CD14-positive monocyte (primary cell): ENCODE results near the gene GSTM4. TPM values are rescaled to one million over a fixed set of nuclear protein-coding genes. Genes with fewer than 3 reads are reported as not detected.
A peak's percentile ranks its signal among the peaks of the same experiment; 100 is the strongest.

Source experiments
- DNase-seq, 3 donors: peaks; one replicate each; pipeline ENCODE4 v3.0.0-alpha.2; 2011 to 2022
- H2AFZ ChIP-seq: 2 replicates; pipeline ENCODE4 v1.6.0; 2012; ENCODE audit warnings: mild to moderate bottlenecking, low read depth, low read length, inconsistent platforms; ENCODE audit not compliant: insufficient read depth, poor library complexity, severe bottlenecking
- H3K27ac ChIP-seq, 2 donors: 1 replicate in 1 of 2; 2 replicates in 1 of 2; pipeline ENCODE4 v1.5.1; 2012 to 2013; ENCODE audit warnings: low read length in 2 of 2, control low read depth in 1 of 2, inconsistent platforms in 1 of 2, low read depth in 1 of 2, mild to moderate bottlenecking in 1 of 2
- H3K27me3 ChIP-seq, 2 donors: one replicate each; pipeline versions ENCODE4 v1.6.0 to v1.6.1; 2011 to 2013; ENCODE audit warnings: low read length in 2 of 2; ENCODE audit not compliant: control insufficient read depth in 2 of 2, insufficient read depth in 2 of 2
- H3K36me3 ChIP-seq, 2 donors: replicated peaks in 1 of 2; 1 replicate in 1 of 2; 2 replicates in 1 of 2; pipeline versions ENCODE4 v1.5.1 to v1.6.1; 2012 to 2013; ENCODE audit warnings: low read length in 2 of 2, control low read depth in 1 of 2, inconsistent platforms in 1 of 2, mild to moderate bottlenecking in 1 of 2; ENCODE audit not compliant: insufficient read depth in 2 of 2, control insufficient read depth in 1 of 2
- H3K4me1 ChIP-seq, 2 donors: 1 replicate in 1 of 2; 2 replicates in 1 of 2; pipeline versions ENCODE4 v1.5.1 to v1.6.1; 2012 to 2013; ENCODE audit warnings: low read length in 2 of 2, control low read depth in 1 of 2, inconsistent platforms in 1 of 2, mild to moderate bottlenecking in 1 of 2, moderate library complexity in 1 of 2; ENCODE audit not compliant: insufficient read depth in 2 of 2, control insufficient read depth in 1 of 2
- H3K4me2 ChIP-seq: replicated peaks from 2 replicates; pipeline ENCODE3; 2012; ENCODE audit warnings: low read length, moderate library complexity, mild to moderate bottlenecking; ENCODE audit not compliant: poor library complexity, severe bottlenecking; ENCODE audit errors: extremely low read depth
- H3K4me3 ChIP-seq, 3 experiments: fragments of 200-600 bp in 1 of 3; sonication (generic) in 1 of 3; replicated peaks in 1 of 3; 1 replicate in 2 of 3; 2 replicates in 1 of 3; pipeline ENCODE4 v1.5.1; 2011 to 2013; ENCODE audit warnings: low read length in 3 of 3, mild to moderate bottlenecking in 3 of 3, control low read depth in 2 of 3, low read depth in 2 of 3, inconsistent platforms in 1 of 3, moderate library complexity in 1 of 3
- H3K79me2 ChIP-seq: 2 replicates; pipeline ENCODE4 v1.6.0; 2012; ENCODE audit warnings: mild to moderate bottlenecking, control low read depth, inconsistent platforms, low read length, moderate library complexity; ENCODE audit not compliant: insufficient read depth
- H3K9ac ChIP-seq: 2 replicates; pipeline ENCODE4 v1.6.0; 2017; ENCODE audit warnings: low read length, mild to moderate bottlenecking; ENCODE audit not compliant: insufficient read depth, poor library complexity, severe bottlenecking
- H3K9me3 ChIP-seq, 2 donors: replicated peaks in 1 of 2; 1 replicate in 1 of 2; 2 replicates in 1 of 2; pipeline versions ENCODE4 v1.5.1 to v1.6.1; 2012 to 2013; ENCODE audit warnings: low read length in 2 of 2, control low read depth in 1 of 2; ENCODE audit not compliant: control insufficient read depth in 1 of 2, insufficient read depth in 1 of 2
- H4K20me1 ChIP-seq: 2 replicates; pipeline ENCODE4 v1.6.0; 2012; ENCODE audit warnings: mild to moderate bottlenecking, low read length, control low read depth, moderate library complexity; ENCODE audit not compliant: insufficient read depth
- H3K27ac Mint-ChIP-seq, 7 donors: one replicate each; pipeline ENCODE4 v1.8.0; 2020; ENCODE audit warnings: mild to moderate bottlenecking in 7 of 7, mixed read lengths in 7 of 7, moderate library complexity in 6 of 7, inconsistent platforms in 2 of 7
- H3K27me3 Mint-ChIP-seq, 3 donors: one replicate each; pipeline ENCODE4 v1.8.0; 2021 to 2022; ENCODE audit warnings: low read depth in 3 of 3, mild to moderate bottlenecking in 3 of 3, mixed read lengths in 3 of 3, moderate library complexity in 3 of 3, inconsistent platforms in 1 of 3
- H3K36me3 Mint-ChIP-seq, 2 donors: one replicate each; pipeline ENCODE4 v1.8.0; 2020; ENCODE audit warnings: mixed read lengths in 2 of 2, inconsistent platforms in 1 of 2, mild to moderate bottlenecking in 1 of 2
- H3K4me1 Mint-ChIP-seq: one replicate; pipeline ENCODE4 v1.8.0; 2020; ENCODE audit warnings: mild to moderate bottlenecking, mixed read lengths
- H3K4me3 Mint-ChIP-seq, 2 donors: one replicate each; pipeline ENCODE4 v1.8.0; 2020; ENCODE audit warnings: mild to moderate bottlenecking in 2 of 2, mixed read lengths in 2 of 2, moderate library complexity in 1 of 2
- H3K9me3 Mint-ChIP-seq, 7 donors: one replicate each; pipeline ENCODE4 v1.8.0; 2020 to 2022; ENCODE audit warnings: mixed read lengths in 7 of 7, mild to moderate bottlenecking in 6 of 7, moderate library complexity in 6 of 7, inconsistent platforms in 2 of 7
- WGBS: methylation state at CpG from one replicate; pipeline ENCODE4 v1.1.5; 2013; ENCODE audit warnings: missing lambda C conversion rate; ENCODE audit not compliant: insufficient coverage; 5-methylcytosine and 5-hydroxymethylcytosine counted together
- intact Hi-C, 2 donors: fragments of 100-400 bp; cut with micrococcal nuclease; formaldehyde crosslinking; loops; one replicate each; pipeline versions ENCODE4 v1.15.0 to v1.15.1; 2023
- polyA plus RNA-seq, 3 donors: library from polyadenylated mRNA; depleted of rRNA in 1 of 3; unstranded in 2 of 3; stranded (reverse) in 1 of 3; fragments of 300-500 nt in 2 of 3; fragments of >200 nt in 1 of 3; fragmentation: Illumina TruSeq in 2 of 3; gene quantifications; 1 replicate in 2 of 3; 2 replicates in 1 of 3; pipeline ENCODE4 v1.2.3, GENCODE V29; 2012 to 2021
- TF ChIP-seq, protein P1 (sequence below): fragments of 200-600 bp; IDR thresholded peaks from one replicate; pipeline ENCODE4 v1.8.0; 2022; ENCODE audit warnings: antibody characterized with exemption, mild to moderate bottlenecking

Gene GSTM4
- polyA plus RNA-seq, 3 donors = 11.9 to 22.9 (median 15.9) TPM

DNA sequence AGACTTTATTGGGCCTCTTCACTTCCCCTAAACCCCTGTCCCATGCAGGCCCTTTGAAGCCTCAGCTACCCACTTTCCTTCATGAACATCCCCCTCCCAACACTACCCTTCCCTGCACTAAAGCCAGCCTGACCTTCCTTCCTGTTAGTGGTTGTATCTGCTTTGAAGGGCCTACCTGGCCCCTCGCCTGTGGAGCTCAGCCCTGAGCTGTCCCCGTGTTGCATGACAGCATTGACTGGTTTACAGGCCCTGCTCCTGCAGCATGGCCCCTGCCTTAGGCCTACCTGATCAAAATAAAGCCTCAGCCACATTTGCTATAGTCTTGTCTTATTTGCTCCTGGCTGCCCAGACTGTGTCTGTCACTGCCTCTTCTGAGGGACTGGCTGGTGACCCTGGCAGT lies 5.5 kb downstream of the GSTM4 start:
- peaks cover 8 to 14% of the 10 kb centered on the region in 2 donors for H3K36me3 Mint-ChIP-seq
- no peak overlapping the region for H3K4me3 ChIP-seq
- H3K36me3 ChIP-seq = peaks cover 0 to 3% of the 10 kb centered on the region in 2 donors
- H3K4me3 Mint-ChIP-seq = no peak overlapping the region
- H3K9me3 Mint-ChIP-seq = peaks cover 0 to 1% (median 0%) of the 10 kb centered on the region in 7 donors
- intact Hi-C loops = no loop called here
- DNase-seq = no peak
- H3K4me1 Mint-ChIP-seq = peaks cover 47% of the 10 kb centered on the region
- 75% methylated on average over 2 of the region's 2 CpGs for WGBS
- H4K20me1 ChIP-seq = no peaks in the 10 kb centered on the region
- H3K4me2 ChIP-seq = no peak overlapping the region
- TF ChIP-seq, protein P1, sequence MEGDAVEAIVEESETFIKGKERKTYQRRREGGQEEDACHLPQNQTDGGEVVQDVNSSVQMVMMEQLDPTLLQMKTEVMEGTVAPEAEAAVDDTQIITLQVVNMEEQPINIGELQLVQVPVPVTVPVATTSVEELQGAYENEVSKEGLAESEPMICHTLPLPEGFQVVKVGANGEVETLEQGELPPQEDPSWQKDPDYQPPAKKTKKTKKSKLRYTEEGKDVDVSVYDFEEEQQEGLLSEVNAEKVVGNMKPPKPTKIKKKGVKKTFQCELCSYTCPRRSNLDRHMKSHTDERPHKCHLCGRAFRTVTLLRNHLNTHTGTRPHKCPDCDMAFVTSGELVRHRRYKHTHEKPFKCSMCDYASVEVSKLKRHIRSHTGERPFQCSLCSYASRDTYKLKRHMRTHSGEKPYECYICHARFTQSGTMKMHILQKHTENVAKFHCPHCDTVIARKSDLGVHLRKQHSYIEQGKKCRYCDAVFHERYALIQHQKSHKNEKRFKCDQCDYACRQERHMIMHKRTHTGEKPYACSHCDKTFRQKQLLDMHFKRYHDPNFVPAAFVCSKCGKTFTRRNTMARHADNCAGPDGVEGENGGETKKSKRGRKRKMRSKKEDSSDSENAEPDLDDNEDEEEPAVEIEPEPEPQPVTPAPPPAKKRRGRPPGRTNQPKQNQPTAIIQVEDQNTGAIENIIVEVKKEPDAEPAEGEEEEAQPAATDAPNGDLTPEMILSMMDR = no peak
- no peak overlapping the region for H3K9ac ChIP-seq
- H3K27me3 Mint-ChIP-seq = peaks cover 0 to 4% (median 3%) of the 10 kb centered on the region in 3 donors
- H2AFZ ChIP-seq = no peak overlapping the region
- H3K4me1 ChIP-seq = peaks cover 31 to 37% of the 10 kb centered on the region in 2 donors
- H3K27ac Mint-ChIP-seq = peak overlapping the region in 1 of 7 donors; percentile 1
- no peak overlapping the region for H3K27ac ChIP-seq
- H3K27me3 ChIP-seq = no peaks in the 10 kb centered on the region
- H3K79me2 ChIP-seq = no peaks in the 10 kb centered on the region
- H3K9me3 ChIP-seq = no peaks in the 10 kb centered on the region

DNA sequence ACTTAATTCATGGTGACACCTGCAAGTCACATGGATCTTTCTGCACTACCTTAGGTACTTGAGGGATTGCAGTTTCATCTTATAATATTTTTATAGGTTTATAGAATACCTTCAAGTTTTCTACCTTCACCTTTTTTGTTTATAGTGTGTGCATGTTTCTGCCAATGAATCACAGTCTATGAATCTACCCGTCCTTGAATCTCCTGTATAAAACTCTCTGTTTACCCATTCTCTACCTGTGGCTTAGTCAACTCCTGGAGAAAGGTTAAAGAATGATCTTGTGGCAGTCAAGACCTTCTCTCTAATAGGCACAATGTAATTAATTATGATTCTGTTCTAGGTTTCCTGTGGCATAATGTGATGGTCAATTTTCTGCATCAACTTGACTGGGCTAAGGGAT lies 8.8 kb downstream of the GSTM4 start:
- Histone ChIP-seq H3K9me3 (no peaks in the 10 kb centered on the region), H2AFZ (no peak overlapping the region), H3K79me2 (no peaks in the 10 kb centered on the region), H3K9ac (no peak overlapping the region), H3K36me3 (peaks cover 0 to 3% of the 10 kb centered on the region in 2 donors), H3K4me3 (no peak overlapping the region), H3K27me3 (no peaks in the 10 kb centered on the region), H4K20me1 (no peaks in the 10 kb centered on the region), H3K4me1 (peaks cover 20 to 22% of the 10 kb centered on the region in 2 donors), H3K4me2 (no peak overlapping the region), H3K27ac (no peak overlapping the region)
- Mint-ChIP-seq H3K27ac (peak overlapping the region in 1 of 7 donors; percentile 28), H3K4me1 (peaks cover 37% of the 10 kb centered on the region), H3K4me3 (no peak overlapping the region), H3K36me3 (peaks cover 6 to 10% of the 10 kb centered on the region in 2 donors), H3K9me3 (peaks cover 0 to under 1% (median 0%) of the 10 kb centered on the region in 7 donors), H3K27me3 (peaks cover 0 to 8% (median 2%) of the 10 kb centered on the region in 3 donors)
- no CpG with 5 or more reads among the region's 1 CpG for WGBS
- no peak for DNase-seq
- intact Hi-C loops = no loop called here
- TF ChIP-seq, protein P1 = no peak
